Esophagus squamous epithelium (tissue), 5 donors: ENCODE data around the gene SLC1A4. TPM values are rescaled to one million over a fixed set of nuclear protein-coding genes. Genes with fewer than 3 reads are reported as not detected.

ENCODE experiments used
- DNase-seq: peaks from one replicate; lab custom pipeline; 2025; lab: John Stamatoyannopoulos, UW
- H3K27ac ChIP-seq, 4 donors: fragments of 200-600 bp; sonication (generic); one replicate each; pipeline ENCODE4 v1.5.1; 2016 to 2019; ENCODE audit warnings: mild to moderate bottlenecking in 1 of 4
- H3K27me3 ChIP-seq, 4 donors: fragments of 200-600 bp; sonication (generic); 1 replicate in 3 of 4; 2 replicates in 1 of 4; pipeline versions ENCODE4 v1.5.1 to v1.6.0; 2017 to 2021; ENCODE audit warnings: antibody characterized with exemption in 1 of 4
- H3K36me3 ChIP-seq, 3 donors: fragments of 200-600 bp; sonication (generic); one replicate each; pipeline ENCODE4 v1.5.1; 2016 to 2019
- H3K4me1 ChIP-seq, 3 donors: fragments of 200-600 bp; sonication (generic); one replicate each; pipeline ENCODE4 v1.5.1; 2017 to 2019
- H3K4me3 ChIP-seq, 4 donors: fragments of 200-600 bp; sonication (generic); 1 replicate in 3 of 4; 2 replicates in 1 of 4; pipeline ENCODE4 v1.5.1; 2016 to 2019; ENCODE audit warnings: mild to moderate bottlenecking in 2 of 4, moderate library complexity in 1 of 4
- H3K9me3 ChIP-seq, 3 donors: fragments of 200-600 bp; sonication (generic); one replicate each; pipeline ENCODE4 v1.5.1; 2016 to 2019
- POLR2A ChIP-seq, 4 donors: fragments of 450-650 bp; IDR thresholded peaks; one replicate each; pipeline ENCODE4 v1.6.1; 2017; ENCODE audit warnings: antibody characterized with exemption in 4 of 4, mild to moderate bottlenecking in 4 of 4, moderate library complexity in 3 of 4
- WGBS, 2 donors: methylation state at CpG; one replicate each; pipeline ENCODE4 v1.1.5; 2018; 5-methylcytosine and 5-hydroxymethylcytosine counted together
- intact Hi-C: fragments of 100-400 bp; cut with DNase I; formaldehyde crosslinking; loops from one replicate; pipeline ENCODE4 v1.15.0; 2022
- small RNA-seq, 4 donors: library from RNA; depleted of rRNA; stranded (forward); fragments of <200 nt; gene quantifications; one replicate each; pipeline ENCODE3, GENCODE V24; 2016
- total RNA-seq, 4 donors: library from RNA; depleted of rRNA; stranded (reverse); fragments of >200 nt; gene quantifications; one replicate each; pipeline ENCODE4 v1.1.0, GENCODE V29; 2016
- TF ChIP-seq, protein P1 (sequence below), 6 experiments: fragments of 450-650 bp in 4 of 6; fragments of 200-600 bp in 2 of 6; sonication (generic) in 2 of 6; IDR thresholded peaks; one replicate each; pipeline ENCODE4 v1.5.1; 2016 to 2019; ENCODE audit warnings: antibody characterized with exemption in 6 of 6, mild to moderate bottlenecking in 4 of 6, moderate library complexity in 4 of 6
- donor health status: DM: yes; HTN: yes; CAD: no.

SLC1A4 gene
- total RNA-seq, 4 donors from 2014 or later: 12.8 to 28.1 (median 14.3) TPM

DNA sequence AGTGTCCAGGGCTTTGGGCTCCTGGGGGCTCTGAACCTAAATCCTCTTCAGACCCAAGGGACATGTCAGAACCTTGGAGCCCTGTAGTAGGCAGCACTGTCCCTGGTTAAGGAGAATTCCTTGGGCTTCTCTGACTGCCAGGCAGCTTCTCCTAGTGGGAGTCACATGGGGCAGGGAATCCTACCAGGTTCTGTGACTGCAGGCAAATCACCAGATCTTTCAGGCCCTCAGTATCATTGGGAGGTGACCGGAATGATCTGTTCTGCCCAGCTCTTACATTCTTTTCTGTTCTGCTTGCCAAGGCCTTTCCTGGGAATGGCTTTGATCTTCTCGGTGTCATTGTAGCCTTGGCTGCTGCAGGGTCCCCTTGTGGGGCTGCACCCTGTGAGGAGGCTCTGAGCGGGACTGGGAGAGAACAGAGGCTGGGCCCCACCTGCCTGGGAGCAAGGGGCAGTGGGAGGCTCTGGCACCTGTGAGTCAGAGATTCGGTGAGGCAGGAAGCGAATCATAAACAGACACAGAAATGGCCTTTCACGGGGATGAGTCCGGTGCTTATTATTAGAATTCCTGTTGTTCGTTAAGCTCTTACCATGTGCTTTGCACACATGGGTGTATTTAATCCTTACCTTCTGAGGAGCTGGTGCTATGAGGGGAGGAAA lies 81.1 kb downstream of the SLC1A4 start:
- H3K4me1 ChIP-seq: peaks cover 22 to 72% (median 53%) of the 10 kb centered on the region in 3 donors
- no peak overlapping the region for H3K4me3 ChIP-seq
- no peaks in the 10 kb centered on the region for H3K9me3 ChIP-seq
- DNase-seq: no peak
- H3K27ac ChIP-seq: peak overlapping the region; percentile 2 to 68 (median 58)
- intact Hi-C loops: loop anchor here (10.0 kb wide), 1 partner anchor 54 kb away; no protein-coding TSS in a partner anchor
- 4 to 46% methylated on average over 4 to 5 of the region's 8 CpGs for WGBS, 2 donors
- TF ChIP-seq POLR2A (IDR thresholded peaks at IDR 0.05): no peak
- TF ChIP-seq, protein P1, sequence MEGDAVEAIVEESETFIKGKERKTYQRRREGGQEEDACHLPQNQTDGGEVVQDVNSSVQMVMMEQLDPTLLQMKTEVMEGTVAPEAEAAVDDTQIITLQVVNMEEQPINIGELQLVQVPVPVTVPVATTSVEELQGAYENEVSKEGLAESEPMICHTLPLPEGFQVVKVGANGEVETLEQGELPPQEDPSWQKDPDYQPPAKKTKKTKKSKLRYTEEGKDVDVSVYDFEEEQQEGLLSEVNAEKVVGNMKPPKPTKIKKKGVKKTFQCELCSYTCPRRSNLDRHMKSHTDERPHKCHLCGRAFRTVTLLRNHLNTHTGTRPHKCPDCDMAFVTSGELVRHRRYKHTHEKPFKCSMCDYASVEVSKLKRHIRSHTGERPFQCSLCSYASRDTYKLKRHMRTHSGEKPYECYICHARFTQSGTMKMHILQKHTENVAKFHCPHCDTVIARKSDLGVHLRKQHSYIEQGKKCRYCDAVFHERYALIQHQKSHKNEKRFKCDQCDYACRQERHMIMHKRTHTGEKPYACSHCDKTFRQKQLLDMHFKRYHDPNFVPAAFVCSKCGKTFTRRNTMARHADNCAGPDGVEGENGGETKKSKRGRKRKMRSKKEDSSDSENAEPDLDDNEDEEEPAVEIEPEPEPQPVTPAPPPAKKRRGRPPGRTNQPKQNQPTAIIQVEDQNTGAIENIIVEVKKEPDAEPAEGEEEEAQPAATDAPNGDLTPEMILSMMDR (IDR thresholded peaks at IDR 0.05): peak in 2 of 6 experiments; percentile 8 to 22
- no peaks in the 10 kb centered on the region for H3K27me3 ChIP-seq
- peaks cover 0 to 60% (median 14%) of the 10 kb centered on the region in 3 donors for H3K36me3 ChIP-seq

DNA sequence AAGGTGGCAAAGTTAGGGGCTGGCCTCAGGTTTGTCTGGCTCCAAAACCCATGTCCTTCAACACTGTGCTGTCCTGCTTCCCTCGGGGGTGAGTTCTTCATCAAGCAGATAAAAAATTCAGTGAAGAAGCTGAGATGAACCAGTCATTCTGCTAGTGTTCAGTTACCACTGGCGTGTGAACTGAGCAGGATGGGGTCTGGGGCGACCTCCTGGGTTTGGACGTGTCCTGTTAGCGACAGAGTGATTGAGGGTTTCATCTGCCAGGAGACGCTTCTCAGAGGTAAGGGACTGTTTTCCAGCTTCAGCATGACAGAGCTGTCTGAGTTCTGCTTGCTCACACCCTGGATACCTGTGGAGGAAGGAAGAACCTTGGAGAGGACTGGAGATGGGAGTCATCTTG lies 81.7 kb downstream of the SLC1A4 start:
- no peak overlapping the region for H3K4me3 ChIP-seq
- DNase-seq: no peak
- peaks cover 0 to 60% (median 14%) of the 10 kb centered on the region in 3 donors for H3K36me3 ChIP-seq
- no peaks in the 10 kb centered on the region for H3K9me3 ChIP-seq
- H3K27ac ChIP-seq: peak overlapping the region in 3 of 4 donors; percentile 49 to 68 (median 67)
- no peak for TF ChIP-seq POLR2A (IDR thresholded peaks at IDR 0.05)
- TF ChIP-seq, protein P1 (IDR thresholded peaks at IDR 0.05): no peak
- no peaks in the 10 kb centered on the region for H3K27me3 ChIP-seq
- whole genome bisulfite sequencing, 2 donors: 68 to 82% methylated on average over 4 to 5 of the region's 6 CpGs
- H3K4me1 ChIP-seq: peaks cover 22 to 72% (median 52%) of the 10 kb centered on the region in 3 donors
- intact Hi-C loops: loop anchor here (10.0 kb wide), 1 partner anchor 54 kb away; no protein-coding TSS in a partner anchor

DNA sequence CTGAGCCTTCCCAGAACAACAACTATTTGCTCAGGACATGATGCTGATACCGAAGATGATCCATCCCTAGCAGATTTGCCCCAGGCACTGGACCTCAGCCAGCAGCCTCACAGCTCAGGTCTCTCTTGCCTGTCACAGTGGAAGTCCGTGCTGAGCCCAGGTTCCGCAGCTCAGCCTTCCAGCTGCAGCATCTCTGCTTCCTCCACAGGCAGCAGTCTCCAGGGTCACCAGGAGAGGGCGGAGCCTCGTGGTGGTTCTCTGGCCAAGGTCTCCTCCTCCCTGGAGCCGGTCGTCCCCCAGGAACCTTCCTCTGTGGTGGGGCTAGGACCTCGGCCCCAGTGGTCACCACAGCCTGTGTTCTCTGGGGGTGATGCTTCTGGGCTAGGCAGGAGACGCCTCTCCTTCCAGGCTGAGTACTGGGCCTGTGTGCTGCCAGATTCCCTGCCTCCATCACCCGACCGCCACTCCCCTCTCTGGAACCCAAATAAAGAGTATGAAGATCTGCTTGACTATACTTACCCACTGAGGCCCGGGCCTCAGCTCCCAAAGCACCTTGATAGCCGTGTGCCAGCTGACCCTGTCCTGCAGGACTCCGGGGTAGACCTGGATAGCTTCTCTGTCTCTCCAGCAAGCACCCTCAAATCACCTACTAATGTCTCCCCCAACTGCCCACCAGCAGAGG lies 82.4 kb downstream of the SLC1A4 start:
- H3K4me1 ChIP-seq: peaks cover 28 to 74% (median 55%) of the 10 kb centered on the region in 3 donors

DNA sequence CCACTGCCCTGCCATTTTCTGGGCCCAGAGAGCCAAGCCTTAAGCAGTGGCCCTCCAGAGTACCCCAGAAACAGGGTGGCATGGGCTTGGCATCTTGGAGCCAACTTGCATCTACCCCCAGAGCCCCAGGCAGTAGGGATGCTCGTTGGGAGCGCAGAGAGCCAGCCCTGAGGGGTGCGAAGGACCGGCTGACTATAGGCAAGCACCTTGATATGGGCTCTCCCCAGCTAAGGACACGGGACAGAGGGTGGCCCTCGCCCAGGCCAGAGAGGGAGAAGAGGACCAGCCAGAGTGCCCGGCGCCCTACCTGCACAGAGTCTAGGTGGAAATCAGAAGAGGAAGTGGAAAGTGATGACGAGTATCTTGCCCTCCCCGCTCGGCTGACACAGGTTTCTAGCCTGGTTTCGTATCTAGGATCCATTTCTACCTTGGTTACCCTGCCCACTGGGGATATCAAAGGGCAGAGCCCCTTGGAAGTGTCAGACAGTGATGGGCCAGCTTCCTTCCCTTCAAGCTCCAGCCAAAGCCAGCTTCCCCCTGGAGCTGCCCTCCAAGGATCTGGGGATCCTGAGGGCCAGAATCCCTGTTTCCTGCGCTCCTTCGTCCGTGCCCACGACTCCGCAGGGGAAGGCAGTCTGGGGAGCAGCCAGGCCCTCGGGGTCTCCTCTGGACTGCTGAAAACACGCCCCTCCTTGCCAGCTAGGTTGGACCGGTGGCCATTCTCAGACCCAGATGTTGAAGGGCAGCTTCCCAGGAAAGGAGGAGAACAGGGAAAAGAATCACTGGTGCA lies 83.2 kb downstream of the SLC1A4 start:
- Histone ChIP-seq H3K27ac (no peak overlapping the region), H3K9me3 (no peaks in the 10 kb centered on the region), H3K27me3 (no peaks in the 10 kb centered on the region), H3K4me3 (no peak overlapping the region), H3K36me3 (peaks cover 2 to 68% (median 14%) of the 10 kb centered on the region in 3 donors), H3K4me1 (peaks cover 28 to 74% (median 52%) of the 10 kb centered on the region in 3 donors)
- WGBS, 2 donors: 79 to 87% methylated on average over 9 to 17 of the region's 20 CpGs
- TF ChIP-seq, protein P1 (IDR thresholded peaks at IDR 0.05): no peak
- no peak for TF ChIP-seq POLR2A (IDR thresholded peaks at IDR 0.05)
- no peak for DNase-seq
- intact Hi-C loops: loop anchor here (10.0 kb wide), 1 partner anchor 52 kb away; no protein-coding TSS in a partner anchor

More for the DNA sequence above, 82.4 kb downstream of the SLC1A4 start:
- Histone ChIP-seq H3K27me3 (no peaks in the 10 kb centered on the region), H3K36me3 (peaks cover 0 to 60% (median 14%) of the 10 kb centered on the region in 3 donors), H3K27ac (peak overlapping the region in 1 of 4 donors; percentile 68), H3K9me3 (no peaks in the 10 kb centered on the region), H3K4me3 (no peak overlapping the region)
- TF ChIP-seq, protein P1 (IDR thresholded peaks at IDR 0.05): peak in 3 of 6 experiments; percentile 5 to 39 (median 10)
- no peak for TF ChIP-seq POLR2A (IDR thresholded peaks at IDR 0.05)
- DNase-seq: no peak
- intact Hi-C loops: loop anchor here (10.0 kb wide), 1 partner anchor 53 kb away; no protein-coding TSS in a partner anchor
- 76 to 77% methylated on average over 3 to 5 of the region's 14 CpGs for WGBS, 2 donors

Small RNAs within 50 kb of the gene (small RNA-seq; reads per million reads assigned to genes)
- 0 reads per million in 4 donors for gene RNU6-548P

Other genes starting within 250 kb of the SLC1A4 start
- gene CEP68, start 67.0 kb downstream of the SLC1A4 start, total RNA-seq: 10 to 100 TPM in 2 of 4 donors, 1 to 10 TPM in 2; 3.9 to 17.4 (median 8.6) TPM
- gene RAB1A, start 140.7 kb downstream of the SLC1A4 start, total RNA-seq: 100 to 1,000 TPM in 1 of 4 donors, 10 to 100 TPM in 3; 72.6 to 101 (median 78.3) TPM
- gene ACTR2, start 238.4 kb downstream of the SLC1A4 start, total RNA-seq: 100 to 1,000 TPM in 1 of 4 donors, 10 to 100 TPM in 3; 70.6 to 124 (median 91.1) TPM